GM19099 (cell line): ENCODE results near the gene LY86.

ENCODE experiments used
- POLR2A ChIP-seq: IDR thresholded peaks from 3 replicates; pipeline ENCODE4 v1.6.1; 2011; ENCODE audit warnings: low read depth; ENCODE audit not compliant: insufficient read length; ENCODE audit errors: extremely low read depth

Gene LY86

DNA sequence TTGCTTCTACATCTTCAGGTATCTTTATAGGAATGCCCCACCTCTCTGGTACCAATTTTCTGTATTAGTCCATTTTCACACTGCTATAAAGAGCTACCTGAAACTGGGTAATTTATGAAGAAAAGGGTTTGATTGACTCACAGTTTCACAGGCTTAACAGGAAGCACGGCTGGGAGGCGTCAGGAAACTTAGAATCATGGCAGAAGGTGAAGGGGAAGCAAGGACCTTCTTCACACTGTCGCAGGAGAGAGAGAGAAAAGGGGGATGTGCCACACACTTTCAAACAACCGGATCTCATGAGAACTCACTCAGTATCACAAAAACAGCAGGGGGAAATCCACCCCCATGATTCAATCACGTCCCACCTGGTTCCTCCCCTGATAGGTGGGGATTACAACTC is 24.4 kb upstream of the LY86 start:
- no peak for TF ChIP-seq POLR2A

DNA sequence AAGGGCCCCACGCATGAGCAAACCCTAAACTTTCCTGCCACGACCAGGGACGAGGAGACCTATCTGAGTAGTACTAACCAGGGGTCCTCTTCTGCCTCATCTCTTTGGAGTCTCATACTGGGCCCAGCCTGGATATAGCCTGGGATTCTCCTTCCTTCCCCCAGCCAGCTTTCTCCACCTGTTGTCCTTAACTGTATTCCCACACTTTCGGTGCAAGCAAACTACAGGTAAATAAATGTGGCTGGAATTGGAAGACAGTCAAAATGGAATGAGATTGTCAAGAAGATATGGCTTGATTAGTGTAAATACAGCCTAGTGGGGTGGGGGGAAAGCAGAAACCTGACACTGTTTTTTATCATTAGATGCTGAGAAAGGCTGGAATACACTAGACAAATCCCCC is 23.5 kb upstream of the LY86 start:
- TF ChIP-seq POLR2A = no peak

DNA sequence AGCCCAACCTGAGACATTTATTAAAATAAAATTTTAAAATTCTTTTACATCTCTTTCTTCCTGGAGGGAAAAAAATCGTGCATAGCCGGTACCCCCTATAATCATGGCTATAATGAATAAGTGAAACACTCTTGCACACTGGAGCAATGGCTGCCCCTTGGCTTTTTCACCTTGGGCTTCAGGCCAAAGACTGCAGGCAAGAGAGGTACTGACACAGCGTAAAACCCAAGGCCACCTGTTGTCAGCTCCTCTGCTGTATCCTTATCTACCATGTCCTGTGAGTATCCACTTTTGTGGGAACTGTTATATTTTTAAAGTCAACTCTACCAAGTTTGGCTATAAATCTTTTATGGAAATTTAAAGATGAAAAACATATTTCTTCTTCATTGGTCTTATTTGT is 23.0 kb upstream of the LY86 start:
- no peak for TF ChIP-seq POLR2A

DNA sequence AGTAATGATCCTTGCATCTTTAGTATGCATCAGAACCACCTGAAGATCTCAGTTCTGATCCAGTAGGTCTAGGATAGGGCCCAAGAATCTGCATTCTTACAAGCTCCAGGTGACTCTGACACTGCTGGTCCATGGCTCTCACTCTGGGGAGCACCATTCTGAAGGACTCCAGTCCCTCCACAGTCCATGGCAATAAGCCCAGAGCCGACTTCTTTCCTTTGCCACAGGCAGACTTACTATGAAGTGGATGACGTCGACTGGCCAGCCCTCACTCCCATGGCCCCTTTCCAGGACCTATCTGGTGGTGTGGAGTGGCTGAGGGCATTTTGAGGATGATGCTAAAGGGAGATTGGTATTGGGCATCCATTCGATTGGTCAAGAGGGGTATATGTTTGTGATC is 21.8 kb upstream of the LY86 start:
- no peak for TF ChIP-seq POLR2A

DNA sequence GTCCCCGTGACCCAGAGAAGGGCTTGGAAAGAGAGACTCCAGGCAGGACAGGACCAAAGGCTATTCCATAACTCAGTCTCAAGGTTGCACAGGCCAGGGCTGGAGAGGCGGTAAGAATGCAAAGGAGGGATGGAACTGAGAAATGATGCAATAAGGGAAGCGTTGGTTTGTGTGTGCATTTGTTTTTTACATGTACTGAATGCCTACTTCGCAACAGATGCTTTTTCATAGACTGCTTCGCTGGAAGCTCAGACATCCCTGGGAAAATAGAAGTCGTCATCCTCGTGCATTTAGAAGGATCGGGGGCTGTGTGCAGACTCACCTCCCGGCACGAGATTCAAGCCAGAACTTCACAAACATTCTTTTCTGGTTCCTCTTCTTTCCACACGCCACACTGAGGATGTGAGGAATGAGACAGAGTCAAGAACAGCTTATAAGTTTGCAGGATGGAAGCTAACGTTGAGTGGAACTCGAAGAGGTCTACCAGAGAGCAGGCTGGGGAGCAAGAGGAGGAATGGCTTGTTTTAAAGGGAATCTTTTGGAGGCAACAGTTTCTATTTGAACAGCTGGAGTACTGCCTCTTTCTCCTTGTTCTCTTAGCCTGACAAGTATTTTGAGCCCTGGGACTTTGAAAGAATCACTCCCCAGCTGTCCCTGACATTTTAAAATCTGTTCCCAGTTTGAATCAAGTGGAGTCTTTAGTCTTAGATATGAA is 19.3 kb upstream of the LY86 start:
- no peak for TF ChIP-seq POLR2A

DNA sequence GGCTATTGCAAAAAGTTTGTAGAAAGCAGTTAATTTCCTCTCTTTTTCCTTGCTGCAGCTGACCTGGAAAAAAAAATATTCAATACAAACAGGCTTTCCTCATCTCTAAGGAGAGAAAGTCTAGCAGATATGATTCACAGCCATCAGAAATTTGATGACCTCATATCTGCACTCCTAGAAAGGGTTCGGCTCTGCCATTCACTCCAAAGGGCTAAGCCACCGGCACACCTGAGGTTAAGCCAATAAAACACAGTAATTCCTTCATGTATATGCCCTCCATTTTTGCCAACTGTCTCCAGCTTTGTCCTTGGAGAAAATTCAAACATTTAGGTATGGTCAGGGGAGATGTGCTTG is 18.7 kb upstream of the LY86 start:
- TF ChIP-seq POLR2A = no peak

DNA sequence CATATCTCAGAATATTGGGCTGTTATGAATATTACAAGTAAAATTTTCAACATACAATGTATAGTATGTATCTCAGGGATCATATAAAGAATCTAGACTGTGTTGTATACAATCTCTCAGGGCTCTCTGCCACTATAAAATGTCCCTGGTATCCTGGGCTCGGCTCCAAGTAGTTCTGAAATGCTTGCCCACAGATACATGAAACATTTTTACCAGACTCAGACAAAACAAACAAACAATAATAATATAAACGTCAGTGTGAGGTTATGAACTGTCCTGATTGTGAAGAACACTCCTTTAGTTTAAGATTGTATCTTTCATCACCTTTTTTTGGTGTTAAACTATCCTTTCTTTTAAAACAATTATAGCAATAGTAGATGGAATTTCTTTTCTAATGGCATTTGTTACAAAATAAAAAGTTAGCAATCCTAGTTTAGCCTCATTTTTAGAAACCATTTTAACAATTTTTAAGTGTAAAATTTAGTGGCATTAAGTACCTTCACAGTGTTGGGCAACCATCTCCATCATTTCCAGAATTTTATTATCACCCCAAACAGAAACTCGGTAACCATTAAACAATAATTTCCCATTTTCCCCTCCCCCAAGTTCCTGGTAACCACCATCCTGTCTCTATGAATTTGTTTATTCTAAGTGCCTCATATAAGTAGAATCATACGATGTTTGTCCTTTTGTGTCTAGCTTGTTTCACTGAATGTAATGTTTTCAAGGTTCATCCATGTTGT is 17.4 kb upstream of the LY86 start:
- TF ChIP-seq POLR2A = no peak

DNA sequence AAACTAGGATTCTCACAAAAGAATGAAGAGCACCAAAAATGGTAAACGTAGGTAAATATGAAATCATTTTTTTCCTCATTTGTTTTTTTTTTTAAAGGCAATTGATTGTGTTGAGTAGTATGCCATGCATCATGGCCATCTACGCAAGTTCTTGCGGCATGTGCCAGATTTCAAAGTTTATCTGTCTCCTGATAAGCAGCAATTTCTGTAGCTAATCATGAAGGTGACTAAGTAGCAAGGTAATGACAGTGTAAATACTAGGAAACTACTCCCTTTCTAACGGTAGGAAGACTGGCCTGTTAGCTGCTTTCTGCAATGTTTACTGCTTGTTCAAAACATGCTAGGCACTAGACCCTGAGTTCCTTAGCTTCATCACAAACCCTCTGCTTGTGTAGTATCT is 13.4 kb upstream of the LY86 start:
- TF ChIP-seq POLR2A = no peak

DNA sequence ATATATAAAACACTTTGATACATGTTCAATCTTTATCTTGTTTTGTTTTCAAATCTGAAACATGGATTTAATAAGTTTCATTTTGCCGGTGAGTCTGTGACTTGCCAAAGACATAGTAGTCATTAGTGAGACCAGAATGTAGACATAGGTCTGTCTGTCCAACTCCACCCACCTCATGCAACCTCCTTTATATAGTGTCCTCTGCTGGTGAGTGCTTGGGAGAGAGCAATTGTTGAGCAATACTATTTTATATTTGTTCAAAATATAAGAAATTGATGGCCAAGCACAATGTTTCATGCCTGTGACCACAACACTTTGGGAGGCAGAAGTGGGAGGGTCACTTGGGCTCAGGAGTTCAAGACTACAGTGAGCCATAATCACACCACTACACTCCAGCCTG is 10.8 kb upstream of the LY86 start:
- TF ChIP-seq POLR2A = no peak

DNA sequence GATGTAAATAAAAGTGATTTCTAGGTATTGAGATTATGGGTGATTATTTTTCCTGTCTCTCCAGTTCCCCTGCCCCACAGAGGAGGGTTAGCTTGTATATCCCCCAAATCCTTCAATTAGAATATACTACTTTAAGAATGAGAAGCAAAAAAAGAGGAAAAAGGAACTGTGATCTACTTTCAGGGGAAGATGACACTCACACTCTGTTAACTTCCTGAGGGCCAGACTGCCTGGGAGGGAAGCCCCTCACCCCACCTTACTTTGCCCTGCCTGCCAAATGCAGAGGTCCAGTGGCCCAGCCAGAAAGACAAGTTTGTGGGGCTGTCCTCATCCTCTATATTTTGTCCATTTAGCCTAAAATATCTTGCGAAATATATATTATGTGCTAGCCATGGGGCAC is 9.2 kb upstream of the LY86 start:
- no peak for TF ChIP-seq POLR2A

DNA sequence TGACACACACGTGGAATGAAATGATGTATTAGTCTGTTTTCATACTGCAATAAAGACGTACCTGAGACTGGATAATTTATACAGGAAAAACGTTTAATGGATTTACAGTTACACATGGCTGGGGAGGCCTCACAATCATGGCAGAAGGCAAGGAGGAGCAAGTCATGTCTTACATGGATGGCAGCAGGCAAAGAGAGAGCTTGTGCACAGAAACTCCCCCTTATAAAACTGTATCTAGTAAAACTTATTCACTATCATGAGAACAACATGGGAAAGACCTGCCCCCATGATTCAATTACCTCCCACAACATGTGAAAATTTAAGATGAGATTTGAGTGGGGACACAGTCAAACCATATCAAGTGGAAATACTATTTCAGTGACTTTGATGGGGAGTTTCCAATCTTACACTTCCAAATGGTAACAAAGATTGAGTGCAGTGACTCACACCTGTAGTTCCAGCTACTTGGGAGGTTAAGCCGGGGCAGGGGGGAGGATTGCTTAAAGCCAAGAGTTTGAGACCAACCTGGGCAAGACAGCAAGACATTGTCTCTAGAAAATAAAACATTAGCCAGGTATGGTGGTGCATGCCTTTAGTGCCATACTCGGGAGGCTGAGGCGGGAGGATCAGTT is 8.2 kb upstream of the LY86 start:
- TF ChIP-seq POLR2A = no peak

DNA sequence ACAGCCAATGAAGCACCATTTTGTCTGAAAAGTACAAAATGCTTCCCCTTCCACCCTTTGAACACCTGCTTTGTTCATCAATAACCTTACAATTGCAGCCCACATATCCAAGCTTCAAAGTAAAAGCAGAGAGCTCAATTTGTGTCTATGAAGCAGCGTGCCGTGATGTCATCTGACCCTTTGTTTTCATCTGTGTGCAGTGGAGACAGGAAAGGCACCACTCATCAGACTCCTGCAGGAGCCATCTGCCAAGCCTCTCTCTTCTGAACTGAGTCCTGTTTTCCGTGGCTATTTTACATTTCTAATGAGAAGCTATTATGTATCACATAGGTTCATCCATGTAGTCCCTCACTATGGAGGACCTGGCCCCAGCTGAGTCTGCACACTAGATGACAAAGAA is 7.5 kb upstream of the LY86 start:
- no peak for TF ChIP-seq POLR2A

DNA sequence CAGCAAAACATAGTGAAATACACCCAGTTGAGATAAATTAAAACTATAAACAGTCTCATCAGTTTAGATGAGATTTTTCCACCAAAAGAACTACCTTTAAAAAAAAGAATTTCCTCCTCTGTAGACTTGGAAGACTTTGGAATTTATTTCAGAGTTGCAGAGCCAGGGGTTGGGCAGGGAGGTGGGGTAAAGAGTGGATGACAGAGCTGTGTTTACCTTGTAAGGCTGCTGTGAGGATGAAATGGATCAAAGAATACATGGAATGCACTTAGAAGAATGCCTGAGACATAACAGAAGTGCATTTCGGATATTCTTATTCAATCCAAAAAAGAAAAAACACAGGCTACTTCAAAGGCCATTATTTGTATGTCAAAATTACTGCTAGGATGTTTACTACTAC is 6.4 kb upstream of the LY86 start:
- no peak for TF ChIP-seq POLR2A

DNA sequence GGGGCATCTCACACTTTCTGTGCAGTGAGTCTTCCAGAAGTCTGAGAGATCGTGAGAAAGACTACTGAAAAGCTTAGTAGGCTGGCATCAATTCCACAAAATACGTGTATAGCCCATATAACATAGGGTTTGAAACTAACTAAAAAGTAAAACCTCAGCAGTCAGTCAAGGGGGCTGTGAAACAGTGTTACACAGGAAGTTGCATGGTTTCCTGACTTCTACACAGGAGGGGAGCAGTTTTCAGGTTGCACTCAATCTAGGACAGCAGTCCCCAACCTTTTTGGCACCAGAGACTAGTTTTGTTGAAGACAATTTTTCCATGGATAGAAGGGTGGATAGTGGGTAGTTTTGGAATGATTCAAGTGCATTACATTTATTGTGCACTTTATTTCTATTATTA is 4.7 kb upstream of the LY86 start:
- no peak for TF ChIP-seq POLR2A

DNA sequence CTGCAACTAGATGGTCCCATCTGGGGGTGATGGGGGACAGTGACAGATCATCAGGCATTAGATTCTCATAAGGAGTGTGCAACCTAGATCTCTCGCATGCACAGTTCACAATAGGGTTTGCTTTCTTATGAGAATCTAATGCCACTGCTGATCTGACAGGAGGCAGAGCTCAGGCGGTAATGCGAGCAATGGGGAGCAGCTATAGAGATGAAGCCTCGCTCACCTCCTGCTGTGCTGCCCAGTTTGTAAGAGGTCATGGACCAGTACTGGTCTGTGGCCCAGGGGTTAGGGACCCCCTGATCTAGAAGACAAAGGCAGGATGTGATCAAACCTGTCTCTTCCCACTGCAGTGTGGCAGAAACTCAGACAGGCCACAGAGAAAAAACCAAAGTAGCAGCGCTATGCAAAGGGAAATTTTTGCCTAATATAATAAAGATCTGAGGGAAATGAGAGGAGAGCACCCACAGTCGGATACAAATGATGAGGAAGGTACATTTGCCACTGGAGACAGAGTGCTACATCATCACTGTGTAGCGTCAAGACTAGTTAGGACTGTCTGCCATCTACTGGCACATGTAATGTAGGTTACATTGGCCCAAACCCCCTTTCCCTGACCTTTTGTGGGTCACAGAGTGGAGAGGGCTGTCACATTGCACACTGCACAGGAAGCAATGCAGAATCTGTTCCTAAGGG is 4.1 kb upstream of the LY86 start:
- TF ChIP-seq POLR2A = no peak

DNA sequence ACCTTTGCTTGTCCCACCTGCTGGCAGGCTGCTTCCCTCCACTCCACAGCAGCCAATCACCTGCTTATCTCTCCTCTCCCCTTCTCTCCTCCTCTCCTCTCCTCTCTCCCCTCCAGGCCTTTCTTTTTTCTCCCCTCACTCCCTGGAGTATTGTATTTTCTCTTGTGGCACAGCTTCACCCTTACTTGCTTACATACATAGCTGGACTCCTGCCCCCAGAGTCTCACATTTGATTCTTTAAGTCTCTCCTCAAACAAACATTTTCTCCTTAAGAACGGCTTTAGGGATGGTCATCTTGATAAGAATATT is 3.6 kb upstream of the LY86 start:
- TF ChIP-seq POLR2A = no peak
